ENCODE measurements around the gene SCLY. TPM values are rescaled to one million over a fixed set of nuclear protein-coding genes. Genes with fewer than 3 reads are reported as not detected.

SCLY gene
- total RNA-seq, 1 donor from 2014 or later: 109 TPM

DNA sequence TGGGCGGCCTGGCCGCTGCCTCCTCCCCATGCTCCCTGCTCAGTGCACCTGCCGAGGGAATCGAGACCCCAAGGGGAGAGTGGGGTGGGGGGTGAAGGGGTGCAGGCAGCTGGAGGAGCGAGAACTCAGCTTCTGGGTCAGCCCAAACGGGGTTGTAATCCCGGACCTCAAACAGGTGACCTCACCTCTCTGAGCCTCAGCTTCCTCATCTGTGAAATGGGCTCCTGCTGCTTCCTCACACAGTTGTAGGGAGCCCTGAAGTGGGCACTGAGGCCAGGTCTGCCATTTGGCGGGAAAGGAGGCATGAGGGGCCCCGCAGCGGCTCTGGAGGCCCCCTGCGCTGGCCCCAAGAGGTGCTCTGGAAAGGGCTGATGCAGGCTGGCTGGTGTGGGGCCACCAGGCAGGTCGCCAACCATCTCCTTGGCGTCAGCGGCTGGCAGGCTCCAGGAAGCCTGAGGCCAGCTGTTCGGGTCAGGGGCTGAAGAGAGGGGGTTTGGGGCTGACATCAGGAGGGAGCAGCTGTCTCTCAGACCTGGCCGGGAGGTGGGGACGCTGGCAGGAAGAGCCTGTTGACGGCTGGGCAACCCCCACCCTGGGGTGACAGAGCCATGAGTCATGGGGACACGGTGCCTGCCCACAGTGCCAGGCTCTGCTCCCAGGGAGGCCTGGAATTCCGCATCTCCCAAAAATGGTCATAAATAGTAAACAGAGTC is 82.6 kb downstream of the SCLY start:
- Mint-ChIP-seq H3K4me3 (no peak overlapping the region), H3K9me3 (no peaks in the 10 kb centered on the region), H3K4me1 (ENCODE audit: low read depth) (peaks cover 6% of the 10 kb centered on the region), H3K27ac (no peak overlapping the region), H3K36me3 (ENCODE audit: low read depth) (no peaks in the 10 kb centered on the region), H3K27me3 (ENCODE audit: insufficient read depth) (no peaks in the 10 kb centered on the region)
- no peak for DNase-seq (ENCODE audit: low spot score)
- intact Hi-C loops (cut with micrococcal nuclease): no loop called here

DNA sequence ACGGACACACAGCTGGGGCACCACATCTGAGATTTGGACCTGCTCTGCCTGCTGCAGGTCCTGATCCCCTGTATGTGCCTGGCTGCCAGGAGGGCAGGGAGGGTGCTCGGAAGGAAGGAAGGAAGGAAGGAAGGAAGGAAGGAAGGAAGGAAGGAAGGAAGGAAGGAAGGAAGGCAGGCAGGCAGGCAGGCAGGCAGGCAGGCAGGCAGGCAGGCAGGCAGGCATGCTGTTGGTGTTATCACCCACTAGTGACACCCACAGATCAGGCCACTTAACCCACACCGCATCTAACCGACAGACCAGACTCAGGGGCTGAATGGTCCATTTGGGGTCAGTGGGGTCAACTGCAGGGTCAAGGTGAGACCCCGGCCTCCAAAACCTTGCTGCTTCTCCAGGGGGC is 83.5 kb downstream of the SCLY start:
- Mint-ChIP-seq H3K9me3 (no peaks in the 10 kb centered on the region), H3K27ac (no peak overlapping the region)

DNA sequence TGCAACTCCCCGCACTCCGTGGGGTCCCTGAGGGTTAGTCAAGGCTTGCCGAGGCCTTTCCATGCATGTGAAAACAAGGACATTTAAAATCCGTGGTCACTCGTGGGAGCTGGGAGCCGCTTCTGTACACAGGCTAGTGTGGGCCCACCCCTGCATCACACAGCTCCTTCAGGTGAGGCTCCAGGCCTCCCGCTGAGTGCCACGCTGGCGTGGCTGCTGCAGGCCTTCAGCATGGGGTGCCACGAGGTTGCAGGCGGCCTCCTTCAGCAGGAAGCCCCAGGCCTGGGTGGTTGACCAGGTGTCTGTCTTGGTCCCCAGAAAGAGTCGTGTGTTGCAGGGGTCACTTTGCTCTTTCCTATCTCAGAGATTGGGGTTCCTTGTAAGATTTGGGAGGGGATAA is 84.2 kb downstream of the SCLY start:
- DNase-seq (ENCODE audit: low spot score): no peak
- peaks cover 6% of the 10 kb centered on the region for H3K4me1 Mint-ChIP-seq (ENCODE audit: low read depth)
- no peaks in the 10 kb centered on the region for H3K27me3 Mint-ChIP-seq (ENCODE audit: insufficient read depth)
- H3K36me3 Mint-ChIP-seq (ENCODE audit: low read depth): no peaks in the 10 kb centered on the region
- H3K9me3 Mint-ChIP-seq: no peaks in the 10 kb centered on the region
- H3K4me3 Mint-ChIP-seq: no peak overlapping the region
- intact Hi-C loops (cut with micrococcal nuclease): no loop called here
- H3K27ac Mint-ChIP-seq: no peak overlapping the region

More for the DNA sequence above, 83.5 kb downstream of the SCLY start:
- intact Hi-C loops (cut with micrococcal nuclease): no loop called here
- Mint-ChIP-seq H3K27me3 (ENCODE audit: insufficient read depth) (no peaks in the 10 kb centered on the region), H3K36me3 (ENCODE audit: low read depth) (no peaks in the 10 kb centered on the region), H3K4me1 (ENCODE audit: low read depth) (peaks cover 6% of the 10 kb centered on the region), H3K4me3 (no peak overlapping the region)
- no peak for DNase-seq (ENCODE audit: low spot score)

DNA sequence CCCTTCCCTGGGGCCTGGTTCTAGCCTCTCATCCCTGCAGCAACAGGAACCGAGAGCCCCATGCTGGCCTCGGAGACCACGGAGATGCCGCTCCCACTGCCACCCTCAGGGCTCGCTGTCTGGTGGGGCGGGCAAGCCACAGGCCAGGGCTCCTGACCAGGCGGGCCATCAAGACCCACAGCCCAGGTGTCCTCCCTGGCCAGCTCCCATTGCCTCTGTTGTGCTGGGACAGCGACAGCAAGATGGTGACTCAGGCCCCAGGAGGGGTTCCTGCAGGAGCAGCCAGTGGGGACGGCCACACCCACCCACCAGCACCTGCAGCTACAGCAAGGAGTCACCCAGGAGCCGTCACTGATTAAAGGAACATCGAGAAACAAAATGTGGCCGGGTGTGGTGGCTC is 85.0 kb downstream of the SCLY start:
- DNase-seq (ENCODE audit: low spot score): no peak
- intact Hi-C loops (cut with micrococcal nuclease): no loop called here
- H3K27ac Mint-ChIP-seq: no peak overlapping the region
- H3K9me3 Mint-ChIP-seq: no peaks in the 10 kb centered on the region
- H3K4me3 Mint-ChIP-seq: no peak overlapping the region
- no peaks in the 10 kb centered on the region for H3K36me3 Mint-ChIP-seq (ENCODE audit: low read depth)
- H3K4me1 Mint-ChIP-seq (ENCODE audit: low read depth): peaks cover 6% of the 10 kb centered on the region
- H3K27me3 Mint-ChIP-seq (ENCODE audit: insufficient read depth): no peaks in the 10 kb centered on the region

DNA sequence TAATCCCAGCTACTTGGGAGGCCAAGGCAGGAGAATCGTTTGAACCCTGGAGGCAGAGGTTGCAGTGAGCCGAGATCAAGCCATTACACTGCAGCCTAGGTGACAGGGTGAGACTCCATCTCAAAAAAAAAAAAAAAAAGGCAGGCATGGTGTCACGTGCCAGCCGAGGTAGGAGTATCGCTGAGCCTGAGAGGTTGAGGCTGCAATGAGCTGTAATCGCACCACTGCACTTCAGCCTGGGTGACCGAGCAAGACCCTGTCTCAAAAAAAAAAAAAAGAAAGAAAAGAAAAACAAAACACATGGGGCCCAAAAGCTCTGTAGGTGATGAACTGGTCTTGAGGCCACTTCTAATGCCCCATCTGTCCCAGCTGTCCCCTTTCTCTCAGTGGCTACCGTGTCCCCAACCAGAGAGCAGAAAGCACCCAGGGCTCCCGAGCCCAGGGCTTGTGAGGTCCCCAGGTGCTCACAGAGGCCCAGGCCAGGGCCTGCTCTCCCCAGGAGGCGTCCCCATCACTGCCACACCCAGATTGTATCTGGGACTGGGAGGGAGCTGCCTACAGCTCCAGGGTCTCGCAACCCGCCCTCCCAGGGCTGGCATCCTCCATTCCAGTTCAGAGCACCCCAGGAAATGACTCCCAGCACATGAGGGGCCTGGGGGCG is 86.2 kb downstream of the SCLY start:
- H3K36me3 Mint-ChIP-seq (ENCODE audit: low read depth): no peaks in the 10 kb centered on the region
- intact Hi-C loops (cut with micrococcal nuclease): no loop called here

DNA sequence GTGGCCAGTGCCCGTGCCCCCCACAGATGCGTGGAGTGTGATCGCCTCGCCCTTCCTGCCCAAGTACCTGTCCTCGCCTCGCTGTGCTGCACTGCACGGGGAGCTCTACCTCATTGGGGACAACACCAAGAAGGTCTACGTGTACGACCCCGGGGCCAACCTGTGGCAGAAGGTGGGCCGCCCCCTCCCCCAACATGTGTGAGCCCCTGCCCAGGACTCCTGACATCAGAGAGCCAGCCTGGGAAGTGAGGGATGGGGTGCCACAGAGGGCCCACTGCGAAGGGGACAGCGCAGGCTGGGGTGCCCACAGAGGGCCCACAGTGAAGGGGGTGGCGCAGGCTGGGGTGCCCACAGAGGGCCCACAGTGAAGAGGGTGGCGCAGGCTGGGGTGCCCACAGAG is 88.2 kb downstream of the SCLY start:
- Mint-ChIP-seq H3K9me3 (no peaks in the 10 kb centered on the region), H3K4me1 (ENCODE audit: low read depth) (no peaks in the 10 kb centered on the region), H3K27ac (no peak overlapping the region), H3K27me3 (ENCODE audit: insufficient read depth) (no peaks in the 10 kb centered on the region), H3K4me3 (no peak overlapping the region), H3K36me3 (ENCODE audit: low read depth) (no peaks in the 10 kb centered on the region)
- intact Hi-C loops (cut with micrococcal nuclease): no loop called here
- no peak for DNase-seq (ENCODE audit: low spot score)

More for the DNA sequence above, 86.2 kb downstream of the SCLY start:
- H3K4me3 Mint-ChIP-seq: no peak overlapping the region
- H3K27me3 Mint-ChIP-seq (ENCODE audit: insufficient read depth): no peaks in the 10 kb centered on the region
- H3K27ac Mint-ChIP-seq: no peak overlapping the region
- no peak for DNase-seq (ENCODE audit: low spot score)
- H3K4me1 Mint-ChIP-seq (ENCODE audit: low read depth): no peaks in the 10 kb centered on the region
- no peaks in the 10 kb centered on the region for H3K9me3 Mint-ChIP-seq

Other genes with a start within 250 kb of the SCLY start
- 19.4 and 21.1 TPM in 2 replicates for gene RAMP1, start 201.4 kb upstream of the SCLY start, total RNA-seq
- gene UBE2F, start 94.0 kb upstream of the SCLY start, total RNA-seq: 121 TPM in 2 replicates
- gene ESPNL, start 39.3 kb downstream of the SCLY start, total RNA-seq: 0.05 and 0.20 TPM in 2 replicates
- gene KLHL30, start 77.7 kb downstream of the SCLY start, total RNA-seq: not detected in 2 replicates
- 0.20 TPM in 1 of 2 replicates, not detected in the other for gene ERFE, start 98.0 kb downstream of the SCLY start, total RNA-seq
- 77.3 and 79.9 TPM in 2 replicates for gene ILKAP, start 142.7 kb downstream of the SCLY start, total RNA-seq
- gene HES6, start 179.0 kb downstream of the SCLY start, total RNA-seq: 10.3 and 11.2 TPM in 2 replicates
- gene PER2, start 227.6 kb downstream of the SCLY start, total RNA-seq: 19.0 and 21.2 TPM in 2 replicates

All from activated T-helper 1 cell treated with anti-CD3 and anti-CD28 coated beads, Interleukin-12 subunit alpha, Interleukin-12 subunit beta, Interleukin-2, Interleukin-4 antibody, amounts not matched to agents 30 ng/mL and 10 ng/mL and 1 ng/mL, durations not matched to agents 14 hours and 24 hours and 36 hours (primary cell).